Forelimb muscle (tissue), 1 donor: Measurements from ENCODE around the gene IER5. TPM values are rescaled to one million over a fixed set of nuclear protein-coding genes. Genes with fewer than 3 reads are reported as not detected.
"Not testable (repeated sequence)": the region's sequence is repeated elsewhere in the genome, so short reads cannot be mapped to it uniquely, and the experiment has no call there.

Experiments used
- DNase-seq: peaks from one replicate; pipeline ENCODE4 v3.0.0-alpha.2; 2013; ENCODE audit warnings: low read depth
- polyA plus RNA-seq: library from polyadenylated mRNA; unstranded; fragments of 120-200 nt; gene quantifications from one replicate; pipeline ENCODE4 v1.2.1, GENCODE V29; 2013; ENCODE audit not compliant: insufficient read length

IER5 gene
- 8.9 TPM for polyA plus RNA-seq

DNA sequence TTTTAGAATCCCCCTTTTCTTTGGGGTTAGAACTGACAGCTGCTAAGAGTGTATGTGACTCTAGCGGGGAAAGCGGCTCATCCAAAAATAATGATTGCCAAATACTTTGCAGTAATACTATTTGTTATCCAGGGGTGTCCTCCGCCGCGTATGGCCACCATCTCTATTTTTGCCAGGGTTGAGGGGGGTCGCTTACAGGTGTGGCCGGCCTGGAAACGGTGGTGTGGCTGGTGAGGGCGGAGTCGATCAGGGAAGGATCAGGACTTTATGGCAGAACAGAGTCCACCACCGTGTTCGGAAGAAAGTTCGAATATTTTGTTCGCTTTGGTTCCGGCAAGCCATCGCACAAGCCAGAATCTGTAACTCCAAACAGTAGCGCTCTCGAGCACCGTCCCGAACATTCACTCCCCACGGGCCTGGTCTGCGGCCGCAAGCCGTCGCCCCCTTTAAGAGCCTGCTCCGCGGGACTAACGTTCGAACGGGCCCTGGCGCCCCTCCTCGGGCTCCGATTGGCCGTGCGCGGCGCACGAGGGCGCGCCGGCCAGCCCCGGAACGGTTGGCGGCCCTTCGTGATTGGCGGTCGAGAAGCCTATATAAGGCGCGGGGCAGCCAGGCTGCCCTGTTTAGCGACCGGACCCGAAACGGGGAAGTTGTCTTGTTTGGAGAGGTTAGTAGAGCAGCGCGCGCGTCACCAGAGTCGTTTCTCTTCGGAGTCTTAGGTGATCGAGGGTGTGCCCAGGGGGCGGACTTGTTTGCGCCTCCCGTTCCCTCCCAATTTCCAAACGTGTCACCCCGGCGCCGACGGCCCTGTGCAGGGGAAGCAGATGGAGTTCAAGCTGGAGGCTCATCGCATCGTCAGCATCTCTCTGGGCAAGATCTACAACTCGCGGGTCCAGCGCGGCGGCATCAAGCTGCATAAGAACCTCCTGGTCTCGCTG is at the start of gene IER5:
IER5 (plus strand) TSS at position 622 of the 938 bp plus-strand sequence; CDS start at position 825, 203 bp downstream.
- DNase-seq, result peak; percentile 93

- DNase-seq, result no peak
These were observed 48.1 kb upstream of the IER5 start for GRCh38 chr1:181040284-181040865.

DNA sequence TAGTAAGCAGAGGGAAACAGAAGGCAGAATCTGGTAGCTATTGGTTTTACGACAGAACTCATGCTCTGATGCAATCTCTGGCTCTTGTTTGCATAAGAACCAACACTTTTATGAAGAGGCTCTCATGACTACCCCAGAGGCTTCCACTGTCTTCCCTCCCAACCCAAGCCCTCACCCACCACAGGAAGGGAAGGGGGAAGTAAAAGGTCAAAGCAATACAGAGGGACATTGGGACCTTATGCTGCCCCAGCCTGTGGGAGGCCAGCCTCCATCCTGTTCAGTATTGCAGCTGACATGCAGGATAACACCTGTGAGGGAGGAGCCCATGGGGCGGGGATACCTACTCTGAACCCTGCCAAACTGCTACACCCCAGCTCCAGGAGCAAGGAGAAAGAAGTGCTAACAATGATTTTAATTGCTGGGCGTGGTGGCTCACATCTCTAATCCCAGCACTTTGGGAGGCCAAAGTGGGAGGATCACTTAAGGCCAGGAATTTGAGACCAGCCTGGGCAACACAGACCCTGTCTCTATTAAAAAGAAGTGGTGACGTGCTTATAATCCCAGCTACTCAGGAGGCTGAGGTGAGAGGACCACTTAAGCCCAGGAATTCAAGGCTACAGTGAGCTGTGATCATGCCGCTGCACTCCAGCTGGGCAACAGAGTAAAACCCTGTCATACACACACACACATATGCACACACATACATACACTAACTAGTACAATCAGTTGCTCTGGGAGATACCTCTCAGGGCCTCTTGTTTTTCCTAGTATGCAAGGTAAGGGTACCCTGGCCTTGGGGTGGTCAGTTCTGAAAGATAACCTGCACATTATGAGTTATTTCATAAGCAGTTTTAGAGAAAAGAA is 45.2 kb upstream of the IER5 start:
- no peak for DNase-seq

- DNase-seq, result no peak
These were observed 44.0 kb upstream of the IER5 start for GRCh38 chr1:181044449-181044966.

- not testable (repeated sequence) for DNase-seq
These were observed 42.6 kb upstream of the IER5 start for GRCh38 chr1:181045946-181046345.

DNA sequence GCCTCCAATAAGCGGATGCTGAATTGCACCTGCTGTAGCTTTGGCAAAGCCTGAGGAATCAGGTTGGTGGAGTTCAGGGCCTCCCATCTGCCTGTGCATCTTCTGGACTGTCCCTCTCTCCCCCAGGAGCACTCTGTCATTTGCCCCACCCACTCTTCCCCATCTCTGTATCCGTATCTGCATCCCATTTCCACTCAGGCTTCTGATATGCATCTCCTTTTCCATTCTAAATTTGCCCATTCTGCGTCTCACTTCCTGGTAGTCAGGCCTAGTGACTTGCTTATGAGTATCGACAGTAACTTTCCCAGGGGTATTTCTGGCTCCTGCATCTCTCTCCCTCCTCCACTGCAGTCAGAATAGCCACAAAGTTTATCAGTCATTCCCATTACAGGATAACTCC is 39.1 kb upstream of the IER5 start:
- DNase-seq, result no peak

- no peak for DNase-seq
These were observed 37.6 kb upstream of the IER5 start for GRCh38 chr1:181050922-181051321.

GRCh38 chr1:181056560-181056959 is 31.9 kb upstream of the IER5 start:
- no peak for DNase-seq

- DNase-seq, result no peak
These were observed 31.4 kb upstream of the IER5 start for GRCh38 chr1:181057079-181057478.

GRCh38 chr1:181059435-181059834 is 29.1 kb upstream of the IER5 start:
- no peak for DNase-seq

GRCh38 chr1:181060066-181060465 is 28.4 kb upstream of the IER5 start:
- no peak for DNase-seq

DNA sequence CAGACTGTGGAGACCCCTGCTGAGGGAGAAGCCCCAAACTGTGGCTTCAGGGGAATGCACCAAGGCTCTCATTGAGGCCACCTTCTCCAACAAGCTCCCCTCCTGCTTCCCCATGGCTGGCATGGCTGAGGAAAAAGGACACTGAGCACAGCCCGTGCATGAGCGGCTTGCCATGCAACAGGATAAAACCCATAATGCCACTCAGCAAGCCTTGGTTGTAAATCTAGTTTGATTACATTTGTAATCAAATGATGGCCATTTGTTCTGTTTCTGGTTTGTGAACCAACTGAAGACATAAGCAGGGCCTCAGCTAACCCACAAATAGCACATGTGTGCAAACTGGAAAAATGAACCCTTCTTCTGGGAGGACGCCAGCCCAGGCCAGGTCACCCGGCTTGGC is 27.6 kb upstream of the IER5 start:
- DNase-seq, result not testable (repeated sequence)

GRCh38 chr1:181061487-181061886 is 27.0 kb upstream of the IER5 start:
- DNase-seq, result no peak

GRCh38 chr1:181061891-181062835 is 26.3 kb upstream of the IER5 start:
- no peak for DNase-seq

- DNase-seq, result no peak
These were observed 25.6 kb upstream of the IER5 start for GRCh38 chr1:181062836-181063428.

DNA sequence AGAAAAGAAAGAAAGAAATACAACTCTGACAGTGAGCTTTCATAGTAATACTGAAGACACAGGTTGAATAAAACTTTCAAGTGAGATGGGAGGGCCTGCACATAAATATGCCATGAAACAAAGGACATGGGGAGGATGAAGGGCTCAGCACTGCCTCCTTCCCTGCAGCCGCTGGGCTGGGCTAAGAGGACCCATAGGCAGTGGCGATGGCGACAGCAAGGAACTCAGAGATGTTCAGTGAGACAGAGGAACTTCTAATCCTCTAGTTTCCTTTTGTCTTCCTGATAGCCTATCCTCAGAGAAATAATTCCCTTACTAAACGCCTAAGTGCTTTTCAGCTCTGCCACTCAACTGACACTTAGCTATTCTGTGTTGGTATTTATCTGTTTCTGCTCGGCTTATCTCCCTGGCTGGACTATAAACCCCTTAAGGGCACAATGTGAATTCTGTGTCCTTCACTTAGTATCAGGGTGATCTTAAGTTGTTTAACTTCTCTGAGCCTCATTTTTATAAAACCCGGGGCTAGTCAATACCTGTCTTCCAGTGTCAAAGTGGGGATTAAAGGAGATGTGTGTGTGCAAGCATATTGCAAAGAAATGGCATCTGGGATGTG is 24.4 kb upstream of the IER5 start:
- no peak for DNase-seq

- DNase-seq, result no peak
These were observed 23.8 kb upstream of the IER5 start for GRCh38 chr1:181064702-181065101.

GRCh38 chr1:181073638-181074037 is 14.9 kb upstream of the IER5 start:
- DNase-seq, result no peak

DNA sequence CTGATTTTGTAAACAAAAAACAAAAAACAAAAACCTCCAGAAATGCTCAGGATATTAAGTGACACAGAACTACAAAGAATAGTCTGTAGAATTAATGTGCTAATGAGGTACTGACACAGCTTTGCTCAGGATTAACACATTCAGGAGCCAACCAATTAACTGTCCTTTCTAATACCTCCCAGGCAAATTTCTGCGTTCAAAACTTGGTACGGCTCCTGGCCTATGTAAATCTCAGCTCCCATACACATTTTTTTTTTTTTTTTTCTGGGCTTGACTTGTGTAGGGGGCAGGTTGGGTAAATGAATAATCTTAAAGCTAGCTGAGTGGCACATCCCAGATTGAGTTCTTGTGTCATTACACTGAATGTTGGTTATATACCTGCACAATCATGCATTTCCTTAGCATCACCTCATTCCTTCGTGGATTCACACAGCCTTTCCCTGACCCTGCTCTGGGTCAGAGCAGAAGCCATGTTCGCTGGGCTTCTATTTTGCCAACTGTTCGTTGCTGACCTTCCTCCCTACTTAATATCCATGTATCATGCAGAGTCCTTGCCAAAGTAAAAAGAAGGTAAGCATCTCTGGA is 12.6 kb upstream of the IER5 start:
- no peak for DNase-seq
